ENCODE data around the gene CD38.

Gene CD38

GRCh38 chr4:15738877-15739276 lies 39.3 kb upstream of the CD38 start:
- no peak for TF ChIP-seq CTCF (IDR thresholded peaks at IDR 0.05; ENCODE audit: low read depth, low read length, missing control alignments)
- in situ Hi-C loops (cut with HindIII; ENCODE audit: low sequenced_read_pairs): no loop called here
- H3K4me3 ChIP-seq (ENCODE audit: low read depth, low read length): no peak overlapping the region
- no peak for DNase-seq (ENCODE audit: low read depth)

- in situ Hi-C loops (cut with HindIII; ENCODE audit: low sequenced_read_pairs): no loop called here
- no peak overlapping the region for H3K4me3 ChIP-seq (ENCODE audit: low read depth, low read length)
- no peak for DNase-seq (ENCODE audit: low read depth)
- TF ChIP-seq CTCF (IDR thresholded peaks at IDR 0.05; ENCODE audit: low read depth, low read length, missing control alignments): no peak
These were observed 37.2 kb upstream of the CD38 start for GRCh38 chr4:15740764-15741404.

- H3K4me3 ChIP-seq (ENCODE audit: low read depth, low read length): no peak overlapping the region
- in situ Hi-C loops (cut with HindIII; ENCODE audit: low sequenced_read_pairs): no loop called here
- TF ChIP-seq CTCF (IDR thresholded peaks at IDR 0.05; ENCODE audit: low read depth, low read length, missing control alignments): no peak
- no peak for DNase-seq (ENCODE audit: low read depth)
These were observed 36.0 kb upstream of the CD38 start for GRCh38 chr4:15742083-15742582.

GRCh38 chr4:15742637-15743036 lies 35.5 kb upstream of the CD38 start:
- TF ChIP-seq CTCF (IDR thresholded peaks at IDR 0.05; ENCODE audit: low read depth, low read length, missing control alignments): no peak
- in situ Hi-C loops (cut with HindIII; ENCODE audit: low sequenced_read_pairs): no loop called here

GRCh38 chr4:15744016-15744545 lies 34.0 kb upstream of the CD38 start:
- H3K4me3 ChIP-seq (ENCODE audit: low read depth, low read length): no peak overlapping the region
- no peak for TF ChIP-seq CTCF (IDR thresholded peaks at IDR 0.05; ENCODE audit: low read depth, low read length, missing control alignments)
- no peak for DNase-seq (ENCODE audit: low read depth)
- in situ Hi-C loops (cut with HindIII; ENCODE audit: low sequenced_read_pairs): no loop called here

More at GRCh38 chr4:15742637-15743036, 35.5 kb upstream of the CD38 start:
- DNase-seq (ENCODE audit: low read depth): no peak
- H3K4me3 ChIP-seq (ENCODE audit: low read depth, low read length): no peak overlapping the region

- DNase-seq (ENCODE audit: low read depth): no peak
- in situ Hi-C loops (cut with HindIII; ENCODE audit: low sequenced_read_pairs): no loop called here
- TF ChIP-seq CTCF (IDR thresholded peaks at IDR 0.05; ENCODE audit: low read depth, low read length, missing control alignments): no peak
- no peak overlapping the region for H3K4me3 ChIP-seq (ENCODE audit: low read depth, low read length)
These were observed 32.0 kb upstream of the CD38 start for GRCh38 chr4:15746110-15746509.

Data from astrocyte of the cerebellum (primary cell).